T-helper 1 cell treated with Interleukin-12 subunit alpha and Interleukin-12 subunit beta and Interleukin-4 antibody, amounts not matched to agents 30 μg/mL and 1 μg/mL, for 36 hours (primary cell): Measurements from ENCODE around the gene VAV1.
A peak's percentile ranks its signal among the peaks of the same experiment; 100 is the strongest.

Experiments used
- H3K27ac Mint-ChIP-seq: one replicate; pipeline ENCODE4 v1.8.0; 2021; ENCODE audit warnings: mild to moderate bottlenecking, mixed read lengths
- H3K27me3 Mint-ChIP-seq: one replicate; pipeline ENCODE4 v1.8.0; 2021; ENCODE audit warnings: low read depth, mixed read lengths
- H3K36me3 Mint-ChIP-seq: one replicate; pipeline ENCODE4 v1.8.0; 2021; ENCODE audit warnings: low read depth, mixed read lengths
- H3K4me1 Mint-ChIP-seq: one replicate; pipeline ENCODE4 v1.8.0; 2021; ENCODE audit warnings: low read depth, mixed read lengths
- H3K4me3 Mint-ChIP-seq: one replicate; pipeline ENCODE4 v1.8.0; 2021; ENCODE audit warnings: mild to moderate bottlenecking, moderate library complexity, mixed read lengths
- H3K9me3 Mint-ChIP-seq: one replicate; pipeline ENCODE4 v1.8.0; 2021; ENCODE audit warnings: mixed read lengths

The VAV1 gene

DNA sequence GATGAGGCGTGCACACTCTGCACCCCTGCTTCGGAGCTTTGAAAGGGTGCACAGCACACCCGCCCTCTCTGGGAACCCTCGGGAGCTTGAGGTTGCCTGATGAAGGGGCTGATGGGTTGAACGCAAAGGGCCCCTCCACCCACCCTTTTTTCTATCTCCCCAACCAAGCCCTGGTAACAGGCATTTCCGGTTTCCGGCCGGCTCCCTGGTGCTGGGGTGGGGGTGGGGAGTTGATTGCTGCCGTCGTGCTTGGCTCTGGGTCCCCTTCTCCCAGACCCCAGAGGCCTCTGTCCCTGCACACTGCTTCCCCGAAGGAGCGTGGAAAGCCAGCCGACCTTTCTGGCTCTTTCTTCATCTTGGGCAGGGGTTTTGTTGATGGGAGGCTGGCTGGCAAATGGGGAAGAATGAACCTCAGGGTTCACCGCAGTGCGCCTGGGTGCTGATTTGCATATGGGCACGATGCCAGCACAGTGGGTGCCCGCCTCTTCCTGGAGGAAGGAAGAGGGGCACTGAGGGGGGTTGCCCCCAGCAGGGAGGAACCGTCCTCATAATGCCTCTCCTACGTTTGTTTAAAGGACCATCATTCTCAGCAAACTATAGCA, 29.1 kb downstream of the VAV1 start:
- Mint-ChIP-seq H3K27me3 (no peaks in the 10 kb centered on the region), H3K36me3 (peaks cover 21% of the 10 kb centered on the region), H3K27ac (peak overlapping the region; percentile 97), H3K4me1 (peaks cover 52% of the 10 kb centered on the region), H3K4me3 (peak overlapping the region; percentile 88), H3K9me3 (no peaks in the 10 kb centered on the region)

DNA sequence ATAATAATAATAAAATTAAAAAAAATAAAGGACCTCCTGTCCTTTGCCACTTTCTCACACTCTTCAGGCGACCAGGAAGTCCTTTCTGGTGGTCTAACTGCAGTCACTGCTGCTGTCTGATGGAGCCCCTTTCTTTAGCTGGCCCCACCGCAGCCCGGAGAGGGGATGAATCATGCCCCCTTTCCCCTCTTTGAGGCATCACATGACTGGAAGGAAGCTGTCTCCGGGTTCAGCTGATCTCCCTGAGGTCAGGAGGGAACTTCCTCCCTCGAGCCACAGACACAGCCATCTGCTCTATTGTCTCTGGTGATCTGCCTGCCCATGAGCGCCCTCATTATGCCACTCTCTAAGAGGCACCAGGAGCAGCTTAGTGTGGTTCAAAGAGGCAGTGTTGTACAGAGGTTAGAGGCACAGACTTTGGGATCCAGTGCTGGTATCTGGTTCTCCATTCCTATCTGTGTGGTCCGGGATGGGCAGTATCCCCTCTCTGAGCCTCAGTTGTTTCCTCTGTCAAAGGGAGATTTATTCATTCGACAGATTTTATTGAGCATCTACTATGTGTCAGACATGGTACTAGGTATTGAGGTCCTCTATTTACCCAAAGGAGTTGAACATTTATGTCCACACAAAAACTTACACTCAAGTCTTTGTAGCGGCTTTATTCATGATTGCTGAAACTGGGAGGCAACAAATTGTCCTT, 30.0 kb downstream of the VAV1 start:
- peak overlapping the region; percentile 84 for H3K4me3 Mint-ChIP-seq
- no peaks in the 10 kb centered on the region for H3K27me3 Mint-ChIP-seq
- H3K4me1 Mint-ChIP-seq: peaks cover 48% of the 10 kb centered on the region
- H3K9me3 Mint-ChIP-seq: no peaks in the 10 kb centered on the region
- H3K36me3 Mint-ChIP-seq: peaks cover 23% of the 10 kb centered on the region
- H3K27ac Mint-ChIP-seq: peak overlapping the region; percentile 94

DNA sequence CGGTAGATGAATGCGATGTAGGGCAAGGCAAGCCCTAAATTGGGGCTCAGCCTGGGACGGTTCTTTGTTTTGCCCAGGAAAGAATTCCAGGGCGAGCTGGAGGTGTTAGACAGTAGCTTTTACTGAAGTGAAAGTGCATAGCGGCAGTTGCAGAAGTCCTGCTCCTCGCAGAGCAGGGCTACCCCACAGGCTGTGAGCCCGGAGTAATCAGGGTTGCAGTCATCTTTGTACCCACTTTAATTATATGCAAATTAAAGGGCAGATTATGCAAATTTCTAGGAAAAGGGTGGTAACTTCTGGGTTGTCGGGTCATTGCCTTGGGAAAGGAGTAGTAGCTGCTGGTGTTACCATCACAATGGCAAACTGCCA, 30.5 kb downstream of the VAV1 start:
- Mint-ChIP-seq H3K36me3 (peaks cover 23% of the 10 kb centered on the region), H3K27me3 (no peaks in the 10 kb centered on the region), H3K27ac (peak overlapping the region; percentile 94), H3K4me1 (peaks cover 48% of the 10 kb centered on the region), H3K4me3 (peak overlapping the region; percentile 84), H3K9me3 (no peaks in the 10 kb centered on the region)

DNA sequence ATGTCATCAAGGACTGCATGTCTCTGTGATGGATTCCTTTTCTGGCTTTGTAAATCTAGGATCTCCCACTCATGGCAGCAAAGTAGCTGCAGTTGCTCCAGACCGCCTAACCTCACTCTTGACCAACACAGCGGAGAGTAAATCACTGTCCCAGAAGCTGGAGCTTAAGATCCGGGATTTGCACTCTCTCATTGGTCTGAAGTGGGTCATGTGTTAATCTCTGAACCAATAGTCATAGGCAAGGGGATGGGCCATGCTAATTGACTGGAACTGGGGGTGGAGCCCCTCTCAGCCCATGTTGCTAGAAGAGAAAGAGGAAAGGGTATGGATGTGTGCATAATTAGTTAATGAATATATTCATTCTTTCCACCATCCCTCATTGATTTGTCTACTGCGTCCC, 34.0 kb downstream of the VAV1 start:
- Mint-ChIP-seq H3K27ac (peak overlapping the region; percentile 4), H3K27me3 (no peaks in the 10 kb centered on the region), H3K4me3 (no peak overlapping the region), H3K9me3 (peaks cover 5% of the 10 kb centered on the region), H3K4me1 (peaks cover 40% of the 10 kb centered on the region), H3K36me3 (peaks cover 24% of the 10 kb centered on the region)

DNA sequence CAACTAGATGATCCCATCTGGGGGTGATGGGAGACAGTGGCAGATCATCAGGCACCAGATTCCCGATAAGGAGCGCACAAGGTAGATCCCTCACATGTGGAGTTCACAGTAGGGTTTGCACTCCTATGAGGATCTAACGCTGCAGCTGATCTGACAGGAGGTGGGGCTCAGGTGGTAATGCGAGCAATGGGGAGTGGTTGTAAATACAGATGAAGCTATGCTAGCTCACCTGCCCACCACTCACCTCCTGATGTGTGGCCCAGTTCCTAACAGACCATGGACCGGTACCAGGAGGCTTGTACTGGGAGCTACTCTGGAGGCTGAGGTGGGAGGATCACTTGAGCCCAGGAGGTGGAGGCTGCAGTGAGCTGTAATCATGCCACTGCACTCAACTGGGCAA, 34.8 kb downstream of the VAV1 start:
- H3K36me3 Mint-ChIP-seq: peaks cover 30% of the 10 kb centered on the region
- peaks cover 5% of the 10 kb centered on the region for H3K9me3 Mint-ChIP-seq
- no peaks in the 10 kb centered on the region for H3K27me3 Mint-ChIP-seq
- no peak overlapping the region for H3K27ac Mint-ChIP-seq
- H3K4me3 Mint-ChIP-seq: no peak overlapping the region
- H3K4me1 Mint-ChIP-seq: peaks cover 40% of the 10 kb centered on the region

DNA sequence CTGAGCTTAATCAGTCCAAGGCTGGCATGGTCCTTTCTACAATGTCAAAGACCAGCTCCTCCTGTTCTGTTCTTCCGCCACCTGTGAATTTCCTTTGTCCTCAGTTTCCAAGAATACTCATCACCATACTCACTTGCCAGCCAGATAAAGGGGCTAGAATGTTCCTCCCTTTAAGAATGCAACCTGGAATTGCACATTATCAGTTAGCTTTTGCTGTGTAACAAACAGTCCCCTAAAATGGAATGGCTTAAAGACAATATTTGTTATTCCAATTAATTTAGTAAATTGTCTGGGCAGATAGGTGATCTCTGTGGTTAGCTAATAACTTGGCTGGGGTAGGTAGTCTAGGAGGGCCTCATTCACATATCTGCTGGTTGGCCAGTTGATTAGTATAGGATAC, 36.0 kb downstream of the VAV1 start:
- Mint-ChIP-seq H3K36me3 (peaks cover 33% of the 10 kb centered on the region), H3K27ac (peak overlapping the region; percentile 29), H3K27me3 (no peaks in the 10 kb centered on the region), H3K4me1 (peaks cover 38% of the 10 kb centered on the region), H3K4me3 (no peak overlapping the region), H3K9me3 (peaks cover 5% of the 10 kb centered on the region)

DNA sequence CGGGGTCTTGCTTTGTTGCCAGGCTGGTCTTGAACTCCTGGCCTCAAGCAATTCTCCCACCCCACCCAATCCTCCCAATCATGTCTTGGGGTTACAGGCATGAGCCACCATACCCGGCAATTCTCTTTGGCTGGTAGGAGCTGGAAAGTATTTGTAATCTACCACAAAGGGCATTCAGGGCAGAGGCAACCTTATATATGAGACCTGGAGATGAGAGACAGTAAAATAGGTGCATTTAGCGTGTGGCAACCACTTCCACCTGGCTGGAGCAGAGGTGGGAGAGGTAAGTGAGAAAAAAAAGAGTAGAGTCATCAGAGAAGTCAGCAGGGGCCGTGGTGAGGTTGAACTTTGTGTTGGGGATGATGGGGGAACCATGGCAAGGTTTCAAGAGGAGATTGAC, 36.8 kb downstream of the VAV1 start:
- peaks cover 5% of the 10 kb centered on the region for H3K9me3 Mint-ChIP-seq
- H3K36me3 Mint-ChIP-seq: peaks cover 38% of the 10 kb centered on the region
- no peak overlapping the region for H3K4me3 Mint-ChIP-seq
- H3K27ac Mint-ChIP-seq: peak overlapping the region; percentile 16
- H3K4me1 Mint-ChIP-seq: peaks cover 42% of the 10 kb centered on the region
- no peaks in the 10 kb centered on the region for H3K27me3 Mint-ChIP-seq

DNA sequence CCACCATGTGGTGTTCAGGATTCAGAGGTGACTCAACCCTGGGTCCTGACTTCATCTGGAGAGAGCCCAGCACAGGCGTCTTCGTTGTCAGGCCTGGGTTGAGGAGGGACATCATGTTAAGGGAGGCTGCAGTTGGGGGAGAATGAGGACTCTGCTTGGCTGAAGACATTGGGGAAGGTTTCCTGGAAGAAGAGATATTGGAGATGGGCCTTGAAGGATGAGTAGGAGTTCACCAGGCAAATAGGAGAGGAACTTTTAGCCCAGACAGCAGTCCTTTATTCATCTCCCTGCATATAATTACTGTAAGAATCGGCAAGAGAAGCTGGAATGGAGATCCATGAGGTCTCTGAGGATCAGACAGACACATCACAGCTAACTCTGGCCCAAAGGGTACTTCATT, 38.9 kb downstream of the VAV1 start:
- no peaks in the 10 kb centered on the region for H3K27me3 Mint-ChIP-seq
- peaks cover 51% of the 10 kb centered on the region for H3K4me1 Mint-ChIP-seq
- H3K27ac Mint-ChIP-seq: peak overlapping the region; percentile 43
- peaks cover 48% of the 10 kb centered on the region for H3K36me3 Mint-ChIP-seq
- H3K4me3 Mint-ChIP-seq: no peak overlapping the region
- H3K9me3 Mint-ChIP-seq: peaks cover 5% of the 10 kb centered on the region

DNA sequence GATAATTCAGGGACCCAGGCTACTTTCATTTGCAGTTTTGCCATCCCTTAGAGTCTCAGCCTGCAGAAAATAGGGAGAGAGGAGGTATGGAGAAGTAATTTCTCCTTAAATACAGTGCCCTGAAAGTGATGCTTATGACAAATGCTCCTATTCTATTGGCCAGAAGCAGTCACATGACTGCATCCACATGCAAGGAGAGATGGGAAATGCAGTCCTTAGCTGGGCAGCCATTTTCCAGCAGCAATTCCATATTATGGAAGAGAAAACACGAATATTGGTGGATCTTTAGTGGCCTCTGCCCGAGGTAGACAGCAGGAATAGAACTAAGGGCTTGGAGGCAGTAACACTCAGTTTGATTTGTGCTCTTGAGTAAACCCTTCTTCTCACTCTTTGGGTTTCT, 39.4 kb downstream of the VAV1 start:
- peak overlapping the region; percentile 4 for H3K27ac Mint-ChIP-seq
- H3K4me1 Mint-ChIP-seq: peaks cover 49% of the 10 kb centered on the region
- H3K4me3 Mint-ChIP-seq: no peak overlapping the region
- H3K9me3 Mint-ChIP-seq: peaks cover 5% of the 10 kb centered on the region
- H3K27me3 Mint-ChIP-seq: no peaks in the 10 kb centered on the region
- H3K36me3 Mint-ChIP-seq: peaks cover 45% of the 10 kb centered on the region

DNA sequence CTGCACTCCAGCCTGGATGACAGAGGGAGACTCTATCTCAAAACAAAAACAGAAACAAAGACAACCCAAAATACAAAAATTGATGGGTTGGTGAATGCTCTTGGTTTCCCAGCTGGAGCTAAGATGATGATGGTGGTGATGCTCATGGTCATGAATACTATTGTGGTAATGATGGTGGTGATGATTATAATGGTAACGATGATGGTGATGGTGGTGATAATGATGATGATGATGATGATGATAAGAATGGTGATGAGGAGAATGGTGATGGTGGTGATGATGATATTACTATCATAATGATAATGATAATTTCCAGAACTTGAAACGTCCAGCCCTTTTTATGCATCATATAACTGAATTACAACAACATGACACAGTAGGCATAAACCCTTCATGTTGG, 40.1 kb downstream of the VAV1 start:
- no peak overlapping the region for H3K4me3 Mint-ChIP-seq
- peaks cover 46% of the 10 kb centered on the region for H3K36me3 Mint-ChIP-seq
- peaks cover 5% of the 10 kb centered on the region for H3K9me3 Mint-ChIP-seq
- H3K27ac Mint-ChIP-seq: peak overlapping the region; percentile 4
- H3K4me1 Mint-ChIP-seq: peaks cover 49% of the 10 kb centered on the region
- no peaks in the 10 kb centered on the region for H3K27me3 Mint-ChIP-seq

DNA sequence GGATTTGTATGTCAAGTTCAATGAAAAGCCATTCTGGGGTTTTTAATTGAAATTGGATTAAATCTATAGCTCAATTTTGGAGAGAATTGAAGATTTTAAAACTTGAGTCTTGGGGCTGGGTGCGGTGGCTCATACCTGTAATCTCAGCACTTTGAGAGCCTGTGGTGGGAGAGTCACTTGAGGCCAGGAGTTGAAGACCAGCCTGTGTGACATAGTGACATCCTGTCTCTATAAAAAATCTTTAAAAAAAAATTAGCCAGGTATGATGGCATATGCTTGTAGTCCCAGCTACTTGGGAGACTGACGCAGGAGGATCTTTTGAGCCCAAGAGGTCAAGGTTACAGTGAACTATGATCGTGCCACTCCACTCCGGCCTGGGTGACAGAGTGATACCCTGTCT, 41.2 kb downstream of the VAV1 start:
- Mint-ChIP-seq H3K27me3 (no peaks in the 10 kb centered on the region), H3K4me1 (peaks cover 52% of the 10 kb centered on the region), H3K27ac (peak overlapping the region; percentile 15), H3K9me3 (peaks cover 7% of the 10 kb centered on the region), H3K4me3 (no peak overlapping the region), H3K36me3 (peaks cover 48% of the 10 kb centered on the region)

DNA sequence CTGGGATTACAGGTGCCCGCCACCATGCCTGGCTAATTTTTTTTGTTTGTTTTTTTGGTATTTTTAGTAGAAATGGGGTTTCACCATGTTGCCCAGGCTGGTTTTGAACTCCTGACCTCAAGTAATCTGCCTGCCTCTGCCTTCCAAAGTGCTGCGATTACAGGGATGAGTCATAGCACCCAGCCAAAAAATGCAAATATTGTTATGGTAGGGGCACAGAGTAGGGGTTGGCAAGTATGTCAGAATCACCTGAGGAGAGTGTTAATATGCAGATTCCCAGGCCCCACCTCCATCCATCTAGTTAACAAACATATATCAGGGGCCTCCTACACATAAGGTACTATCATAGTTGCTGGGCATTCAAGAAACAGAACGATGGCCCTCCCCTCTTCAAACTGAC, 44.7 kb downstream of the VAV1 start:
- H3K27ac Mint-ChIP-seq: no peak overlapping the region
- no peaks in the 10 kb centered on the region for H3K27me3 Mint-ChIP-seq
- H3K9me3 Mint-ChIP-seq: peaks cover 12% of the 10 kb centered on the region
- H3K4me1 Mint-ChIP-seq: peaks cover 38% of the 10 kb centered on the region
- peaks cover 55% of the 10 kb centered on the region for H3K36me3 Mint-ChIP-seq
- H3K4me3 Mint-ChIP-seq: no peak overlapping the region

DNA sequence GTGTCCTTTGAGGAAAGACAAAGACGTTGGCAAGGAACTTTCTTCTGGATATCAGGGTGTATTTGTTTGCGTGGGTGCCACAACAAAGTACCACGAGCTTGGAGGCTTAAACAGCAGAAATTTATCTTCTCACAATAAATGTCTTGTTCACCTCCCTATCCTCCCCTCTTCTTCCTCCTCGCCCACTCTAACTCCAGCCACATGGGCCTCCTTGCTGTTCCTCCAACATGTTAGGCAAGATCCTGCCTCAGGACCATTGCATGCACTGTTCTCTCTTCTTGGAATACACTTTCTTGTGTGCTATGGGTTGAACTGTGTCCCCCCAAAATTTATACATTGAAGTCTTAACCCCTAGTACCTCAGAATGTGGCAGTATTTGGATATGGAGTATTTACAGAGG, 45.7 kb downstream of the VAV1 start:
- H3K4me1 Mint-ChIP-seq: peaks cover 32% of the 10 kb centered on the region
- H3K27ac Mint-ChIP-seq: no peak overlapping the region
- H3K9me3 Mint-ChIP-seq: peaks cover 12% of the 10 kb centered on the region
- H3K36me3 Mint-ChIP-seq: peaks cover 52% of the 10 kb centered on the region
- H3K4me3 Mint-ChIP-seq: no peak overlapping the region
- no peaks in the 10 kb centered on the region for H3K27me3 Mint-ChIP-seq

DNA sequence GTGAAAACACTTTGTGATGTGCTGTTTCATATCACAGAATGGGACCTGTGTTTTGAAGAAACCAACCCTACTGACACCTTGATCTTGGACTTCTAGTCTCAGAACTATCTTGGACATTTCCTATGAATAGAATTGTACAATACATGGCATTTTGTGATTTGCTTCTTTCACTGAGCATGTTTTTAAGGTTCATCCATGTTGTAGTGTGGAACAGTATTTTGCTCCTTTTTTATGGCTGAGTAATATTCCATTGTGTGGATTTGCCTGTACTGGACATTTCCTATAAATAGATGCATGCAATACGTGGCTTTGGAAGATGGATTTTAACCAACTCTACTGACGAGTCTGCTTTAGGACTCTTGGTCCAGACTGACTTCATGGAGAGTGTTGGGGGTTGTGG, 46.8 kb downstream of the VAV1 start:
- no peak overlapping the region for H3K27ac Mint-ChIP-seq
- H3K4me3 Mint-ChIP-seq: no peak overlapping the region
- H3K36me3 Mint-ChIP-seq: peaks cover 55% of the 10 kb centered on the region
- peaks cover 12% of the 10 kb centered on the region for H3K9me3 Mint-ChIP-seq
- H3K27me3 Mint-ChIP-seq: no peaks in the 10 kb centered on the region
- H3K4me1 Mint-ChIP-seq: peaks cover 21% of the 10 kb centered on the region

DNA sequence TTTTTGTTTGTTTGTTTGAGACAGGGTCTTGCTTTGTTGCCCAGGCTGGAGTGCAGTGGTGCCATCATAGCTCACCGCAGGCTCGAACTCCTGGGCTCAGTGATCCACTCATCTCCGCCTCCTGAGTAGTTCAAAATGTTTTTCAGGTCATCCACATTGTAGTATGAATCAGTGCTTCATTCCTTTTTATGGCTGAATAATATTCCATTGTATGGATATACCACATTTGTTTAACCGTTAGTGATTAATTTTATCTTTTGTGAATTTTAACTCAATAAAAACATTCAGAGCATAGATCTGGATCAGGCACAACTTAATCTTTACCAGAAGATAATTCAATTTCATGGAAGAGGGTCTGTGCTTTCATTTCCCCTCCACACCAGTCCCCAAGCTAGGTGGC, 47.7 kb downstream of the VAV1 start:
- no peaks in the 10 kb centered on the region for H3K27me3 Mint-ChIP-seq
- H3K4me3 Mint-ChIP-seq: no peak overlapping the region
- H3K36me3 Mint-ChIP-seq: peaks cover 59% of the 10 kb centered on the region
- H3K9me3 Mint-ChIP-seq: peaks cover 12% of the 10 kb centered on the region
- no peak overlapping the region for H3K27ac Mint-ChIP-seq
- H3K4me1 Mint-ChIP-seq: peaks cover 14% of the 10 kb centered on the region
